ENCODE measurements around the gene UFSP2.

Gene UFSP2

DNA sequence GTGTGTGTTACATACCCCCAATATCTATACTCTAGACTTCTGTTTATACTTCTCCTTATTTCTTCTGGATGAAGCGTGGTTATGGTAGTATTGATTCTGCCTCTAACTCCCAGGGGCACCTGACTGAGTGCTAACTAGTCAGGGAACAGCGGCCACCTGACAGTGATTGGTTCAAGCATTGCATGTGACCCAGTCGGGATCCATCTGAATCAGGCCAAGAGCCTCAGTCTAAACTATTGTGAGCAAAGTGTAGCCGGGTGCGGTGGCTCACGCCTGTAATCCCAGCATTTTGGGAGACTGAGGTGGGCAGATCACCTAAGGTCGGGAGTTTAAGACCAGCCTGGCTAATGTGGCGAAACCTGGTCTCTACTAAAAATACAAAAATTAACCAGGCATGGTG is 35.8 kb upstream of the UFSP2 start (continued):
- no peak for TF ChIP-seq OSR1 (CRISPR knock-in tag; IDR thresholded peaks at IDR 0.05)

DNA sequence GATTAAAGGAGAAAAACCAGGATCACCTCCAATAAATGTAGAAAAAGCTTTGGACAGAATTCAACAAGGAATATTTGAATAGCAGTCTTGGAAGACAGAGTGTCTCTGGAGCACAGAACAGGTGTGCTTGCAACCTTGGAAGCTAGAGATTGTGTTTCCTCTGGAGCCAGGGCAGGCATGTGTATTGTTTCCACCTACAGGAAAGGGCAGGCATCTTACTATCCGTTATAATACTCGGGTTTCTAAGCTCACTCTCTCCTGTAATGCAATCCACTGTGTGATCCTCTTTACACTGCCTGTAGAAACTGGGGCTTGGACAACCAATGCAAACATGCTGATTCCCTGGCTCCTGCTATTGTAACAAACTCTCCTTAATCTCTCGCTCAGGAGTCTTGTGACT is 31.4 kb upstream of the UFSP2 start:
- peak; percentile 43; the same call in 1 of the 3 replicates for ATAC-seq
- TF ChIP-seq ISL1 (CRISPR knock-in tag; IDR thresholded peaks at IDR 0.05), result no peak
- TF ChIP-seq, protein P1, sequence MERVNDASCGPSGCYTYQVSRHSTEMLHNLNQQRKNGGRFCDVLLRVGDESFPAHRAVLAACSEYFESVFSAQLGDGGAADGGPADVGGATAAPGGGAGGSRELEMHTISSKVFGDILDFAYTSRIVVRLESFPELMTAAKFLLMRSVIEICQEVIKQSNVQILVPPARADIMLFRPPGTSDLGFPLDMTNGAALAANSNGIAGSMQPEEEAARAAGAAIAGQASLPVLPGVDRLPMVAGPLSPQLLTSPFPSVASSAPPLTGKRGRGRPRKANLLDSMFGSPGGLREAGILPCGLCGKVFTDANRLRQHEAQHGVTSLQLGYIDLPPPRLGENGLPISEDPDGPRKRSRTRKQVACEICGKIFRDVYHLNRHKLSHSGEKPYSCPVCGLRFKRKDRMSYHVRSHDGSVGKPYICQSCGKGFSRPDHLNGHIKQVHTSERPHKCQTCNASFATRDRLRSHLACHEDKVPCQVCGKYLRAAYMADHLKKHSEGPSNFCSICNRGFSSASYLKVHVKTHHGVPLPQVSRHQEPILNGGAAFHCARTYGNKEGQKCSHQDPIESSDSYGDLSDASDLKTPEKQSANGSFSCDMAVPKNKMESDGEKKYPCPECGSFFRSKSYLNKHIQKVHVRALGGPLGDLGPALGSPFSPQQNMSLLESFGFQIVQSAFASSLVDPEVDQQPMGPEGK (CRISPR knock-in tag; IDR thresholded peaks at IDR 0.05; ENCODE audit: borderline replicate concordance), result no peak
- no peak for TF ChIP-seq BACH2 (CRISPR knock-in tag; IDR thresholded peaks at IDR 0.05; ENCODE audit: borderline replicate concordance)
- TF ChIP-seq, protein P2, sequence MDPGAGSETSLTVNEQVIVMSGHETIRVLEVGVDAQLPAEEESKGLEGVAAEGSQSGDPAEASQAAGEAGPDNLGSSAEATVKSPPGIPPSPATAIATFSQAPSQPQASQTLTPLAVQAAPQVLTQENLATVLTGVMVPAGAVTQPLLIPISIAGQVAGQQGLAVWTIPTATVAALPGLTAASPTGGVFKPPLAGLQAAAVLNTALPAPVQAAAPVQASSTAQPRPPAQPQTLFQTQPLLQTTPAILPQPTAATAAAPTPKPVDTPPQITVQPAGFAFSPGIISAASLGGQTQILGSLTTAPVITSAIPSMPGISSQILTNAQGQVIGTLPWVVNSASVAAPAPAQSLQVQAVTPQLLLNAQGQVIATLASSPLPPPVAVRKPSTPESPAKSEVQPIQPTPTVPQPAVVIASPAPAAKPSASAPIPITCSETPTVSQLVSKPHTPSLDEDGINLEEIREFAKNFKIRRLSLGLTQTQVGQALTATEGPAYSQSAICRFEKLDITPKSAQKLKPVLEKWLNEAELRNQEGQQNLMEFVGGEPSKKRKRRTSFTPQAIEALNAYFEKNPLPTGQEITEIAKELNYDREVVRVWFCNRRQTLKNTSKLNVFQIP (CRISPR knock-in tag; IDR thresholded peaks at IDR 0.05; ENCODE audit: borderline replicate concordance, low read depth), result no peak
- no peak for TF ChIP-seq TCF4 (CRISPR knock-in tag; IDR thresholded peaks at IDR 0.05; ENCODE audit: borderline replicate concordance)
- TF ChIP-seq GLIS3 (CRISPR knock-in tag; IDR thresholded peaks at IDR 0.05), result no peak
- TF ChIP-seq, protein P3, sequence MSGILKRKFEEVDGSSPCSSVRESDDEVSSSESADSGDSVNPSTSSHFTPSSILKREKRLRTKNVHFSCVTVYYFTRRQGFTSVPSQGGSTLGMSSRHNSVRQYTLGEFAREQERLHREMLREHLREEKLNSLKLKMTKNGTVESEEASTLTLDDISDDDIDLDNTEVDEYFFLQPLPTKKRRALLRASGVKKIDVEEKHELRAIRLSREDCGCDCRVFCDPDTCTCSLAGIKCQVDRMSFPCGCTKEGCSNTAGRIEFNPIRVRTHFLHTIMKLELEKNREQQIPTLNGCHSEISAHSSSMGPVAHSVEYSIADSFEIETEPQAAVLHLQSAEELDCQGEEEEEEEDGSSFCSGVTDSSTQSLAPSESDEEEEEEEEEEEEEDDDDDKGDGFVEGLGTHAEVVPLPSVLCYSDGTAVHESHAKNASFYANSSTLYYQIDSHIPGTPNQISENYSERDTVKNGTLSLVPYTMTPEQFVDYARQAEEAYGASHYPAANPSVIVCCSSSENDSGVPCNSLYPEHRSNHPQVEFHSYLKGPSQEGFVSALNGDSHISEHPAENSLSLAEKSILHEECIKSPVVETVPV (CRISPR knock-in tag; IDR thresholded peaks at IDR 0.05), result no peak
- no peak for TF ChIP-seq ZNF565 (CRISPR knock-in tag; conservative IDR thresholded peaks at IDR 0.05; ENCODE audit: low read depth)
- no peak for TF ChIP-seq ARNTL (CRISPR knock-in tag; IDR thresholded peaks at IDR 0.05; ENCODE audit: borderline replicate concordance, low read depth)
- TF ChIP-seq SNAI2 (CRISPR knock-in tag; IDR thresholded peaks at IDR 0.05), result no peak
- TF ChIP-seq ZNF70 (CRISPR knock-in tag; IDR thresholded peaks at IDR 0.05), result no peak
- no peak for TF ChIP-seq PPARA (CRISPR knock-in tag; IDR thresholded peaks at IDR 0.05; ENCODE audit: borderline replicate concordance)

DNA sequence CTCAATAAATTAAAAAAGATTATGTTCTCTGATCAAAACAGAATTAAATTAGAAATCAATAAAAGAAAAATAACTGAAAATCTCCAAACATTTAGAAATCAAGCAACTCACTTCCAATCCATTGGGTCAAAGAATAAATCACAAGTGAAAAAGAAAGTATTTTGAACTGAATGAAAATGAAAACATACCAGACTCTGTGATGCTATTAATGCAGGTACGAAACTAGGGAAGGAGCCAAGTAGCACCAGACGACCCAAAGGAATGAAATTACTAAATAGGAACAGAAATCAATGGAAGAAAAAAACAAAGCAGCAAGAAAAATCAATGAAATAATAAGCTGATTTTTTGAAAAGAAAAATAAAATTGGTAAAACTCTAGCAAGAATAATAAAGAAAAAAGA is 30.4 kb upstream of the UFSP2 start:
- TF ChIP-seq ZNF8 (CRISPR knock-in tag; IDR thresholded peaks at IDR 0.05), result no peak
- no peak for TF ChIP-seq ISL1 (CRISPR knock-in tag; IDR thresholded peaks at IDR 0.05)
- TF ChIP-seq, protein P3 (CRISPR knock-in tag; IDR thresholded peaks at IDR 0.05), result no peak
- no peak for TF ChIP-seq ZNF70 (CRISPR knock-in tag; IDR thresholded peaks at IDR 0.05)
- TF ChIP-seq TOX (CRISPR knock-in tag; IDR thresholded peaks at IDR 0.05; ENCODE audit: borderline replicate concordance), result no peak
- TF ChIP-seq TCF4 (CRISPR knock-in tag; IDR thresholded peaks at IDR 0.05; ENCODE audit: borderline replicate concordance), result no peak
- no peak for TF ChIP-seq ZFP30 (CRISPR knock-in tag; IDR thresholded peaks at IDR 0.05)
- no peak for TF ChIP-seq ZNF565 (CRISPR knock-in tag; conservative IDR thresholded peaks at IDR 0.05; ENCODE audit: low read depth)
- TF ChIP-seq CSDC2 (CRISPR knock-in tag; IDR thresholded peaks at IDR 0.05), result no peak
- no peak for TF ChIP-seq RARB (CRISPR knock-in tag; IDR thresholded peaks at IDR 0.05)
- no peak for TF ChIP-seq OSR1 (CRISPR knock-in tag; IDR thresholded peaks at IDR 0.05)
- TF ChIP-seq, protein P4, sequence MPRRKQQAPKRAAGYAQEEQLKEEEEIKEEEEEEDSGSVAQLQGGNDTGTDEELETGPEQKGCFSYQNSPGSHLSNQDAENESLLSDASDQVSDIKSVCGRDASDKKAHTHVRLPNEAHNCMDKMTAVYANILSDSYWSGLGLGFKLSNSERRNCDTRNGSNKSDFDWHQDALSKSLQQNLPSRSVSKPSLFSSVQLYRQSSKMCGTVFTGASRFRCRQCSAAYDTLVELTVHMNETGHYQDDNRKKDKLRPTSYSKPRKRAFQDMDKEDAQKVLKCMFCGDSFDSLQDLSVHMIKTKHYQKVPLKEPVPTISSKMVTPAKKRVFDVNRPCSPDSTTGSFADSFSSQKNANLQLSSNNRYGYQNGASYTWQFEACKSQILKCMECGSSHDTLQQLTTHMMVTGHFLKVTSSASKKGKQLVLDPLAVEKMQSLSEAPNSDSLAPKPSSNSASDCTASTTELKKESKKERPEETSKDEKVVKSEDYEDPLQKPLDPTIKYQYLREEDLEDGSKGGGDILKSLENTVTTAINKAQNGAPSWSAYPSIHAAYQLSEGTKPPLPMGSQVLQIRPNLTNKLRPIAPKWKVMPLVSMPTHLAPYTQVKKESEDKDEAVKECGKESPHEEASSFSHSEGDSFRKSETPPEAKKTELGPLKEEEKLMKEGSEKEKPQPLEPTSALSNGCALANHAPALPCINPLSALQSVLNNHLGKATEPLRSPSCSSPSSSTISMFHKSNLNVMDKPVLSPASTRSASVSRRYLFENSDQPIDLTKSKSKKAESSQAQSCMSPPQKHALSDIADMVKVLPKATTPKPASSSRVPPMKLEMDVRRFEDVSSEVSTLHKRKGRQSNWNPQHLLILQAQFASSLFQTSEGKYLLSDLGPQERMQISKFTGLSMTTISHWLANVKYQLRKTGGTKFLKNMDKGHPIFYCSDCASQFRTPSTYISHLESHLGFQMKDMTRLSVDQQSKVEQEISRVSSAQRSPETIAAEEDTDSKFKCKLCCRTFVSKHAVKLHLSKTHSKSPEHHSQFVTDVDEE (CRISPR knock-in tag; IDR thresholded peaks at IDR 0.05), result no peak
- no peak for TF ChIP-seq BACH2 (CRISPR knock-in tag; IDR thresholded peaks at IDR 0.05; ENCODE audit: borderline replicate concordance)
- TF ChIP-seq, protein P5, sequence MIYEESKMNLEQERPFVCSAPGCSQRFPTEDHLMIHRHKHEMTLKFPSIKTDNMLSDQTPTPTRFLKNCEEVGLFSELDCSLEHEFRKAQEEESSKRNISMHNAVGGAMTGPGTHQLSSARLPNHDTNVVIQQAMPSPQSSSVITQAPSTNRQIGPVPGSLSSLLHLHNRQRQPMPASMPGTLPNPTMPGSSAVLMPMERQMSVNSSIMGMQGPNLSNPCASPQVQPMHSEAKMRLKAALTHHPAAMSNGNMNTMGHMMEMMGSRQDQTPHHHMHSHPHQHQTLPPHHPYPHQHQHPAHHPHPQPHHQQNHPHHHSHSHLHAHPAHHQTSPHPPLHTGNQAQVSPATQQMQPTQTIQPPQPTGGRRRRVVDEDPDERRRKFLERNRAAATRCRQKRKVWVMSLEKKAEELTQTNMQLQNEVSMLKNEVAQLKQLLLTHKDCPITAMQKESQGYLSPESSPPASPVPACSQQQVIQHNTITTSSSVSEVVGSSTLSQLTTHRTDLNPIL (CRISPR knock-in tag; IDR thresholded peaks at IDR 0.05; ENCODE audit: low read depth), result no peak
- TF ChIP-seq ARNTL (CRISPR knock-in tag; IDR thresholded peaks at IDR 0.05; ENCODE audit: borderline replicate concordance, low read depth), result no peak
- no peak for TF ChIP-seq SNAI2 (CRISPR knock-in tag; IDR thresholded peaks at IDR 0.05)
- TF ChIP-seq, protein P2 (CRISPR knock-in tag; IDR thresholded peaks at IDR 0.05; ENCODE audit: borderline replicate concordance, low read depth), result no peak
- TF ChIP-seq ZC3H10 (CRISPR knock-in tag; IDR thresholded peaks at IDR 0.05), result no peak
- TF ChIP-seq PPARA (CRISPR knock-in tag; IDR thresholded peaks at IDR 0.05; ENCODE audit: borderline replicate concordance), result no peak

More for the DNA sequence above, 30.4 kb upstream of the UFSP2 start:
- ATAC-seq, result no peak

All from SK-N-SH treated with all-trans-retinoic acid at 6 μM for 48 hours (cell line).